Activated gamma-delta T cell treated with anti-CD3 and anti-CD28 coated beads, Interleukin-2, amount 50 U/mL, for 16 hours (primary cell): ENCODE data around the gene TBC1D12.
"Not testable (repeated sequence)": the region's sequence is repeated elsewhere in the genome, so short reads cannot be mapped to it uniquely, and the experiment has no call there.

Experiments used
- DNase-seq: peaks from one replicate; pipeline ENCODE4 v3.0.0-alpha.2; 2020; ENCODE audit warnings: low read depth

Gene TBC1D12

GRCh38 chr10:94456942-94457341 lies 54.6 kb downstream of the TBC1D12 start:
- no peak for DNase-seq

GRCh38 chr10:94459385-94459784 lies 57.0 kb downstream of the TBC1D12 start:
- no peak for DNase-seq

- no peak for DNase-seq
Measured at GRCh38 chr10:94461503-94461902, 59.2 kb downstream of the TBC1D12 start.

GRCh38 chr10:94462130-94462529 lies 59.8 kb downstream of the TBC1D12 start:
- no peak for DNase-seq

GRCh38 chr10:94465684-94466083 lies 63.3 kb downstream of the TBC1D12 start:
- no peak for DNase-seq

- DNase-seq, result no peak
Measured at GRCh38 chr10:94481410-94481809, 79.1 kb downstream of the TBC1D12 start.

- DNase-seq, result no peak
Measured at GRCh38 chr10:94483970-94484369, 81.6 kb downstream of the TBC1D12 start.

GRCh38 chr10:94485094-94485493 lies 82.8 kb downstream of the TBC1D12 start:
- no peak for DNase-seq

GRCh38 chr10:94487575-94487974 lies 85.2 kb downstream of the TBC1D12 start:
- DNase-seq, result no peak

- no peak for DNase-seq
Measured at GRCh38 chr10:94489107-94489506, 86.8 kb downstream of the TBC1D12 start.

GRCh38 chr10:94489976-94490788 lies 87.8 kb downstream of the TBC1D12 start:
- no peak for DNase-seq

- DNase-seq, result no peak
Measured at GRCh38 chr10:94490789-94491039, 88.4 kb downstream of the TBC1D12 start.

GRCh38 chr10:94493463-94493862 lies 91.1 kb downstream of the TBC1D12 start:
- no peak for DNase-seq

- no peak for DNase-seq
Measured at GRCh38 chr10:94496010-94496409, 93.7 kb downstream of the TBC1D12 start.

GRCh38 chr10:94496646-94497045 lies 94.3 kb downstream of the TBC1D12 start:
- no peak for DNase-seq

- DNase-seq, result no peak
Measured at GRCh38 chr10:94500063-94500462, 97.7 kb downstream of the TBC1D12 start.

- no peak for DNase-seq
Measured at GRCh38 chr10:94521276-94522250, 119.2 kb downstream of the TBC1D12 start.

- DNase-seq, result no peak
Measured at GRCh38 chr10:94524146-94524545, 121.8 kb downstream of the TBC1D12 start.

- DNase-seq, result no peak
Measured at GRCh38 chr10:94524711-94525110, 122.4 kb downstream of the TBC1D12 start.

GRCh38 chr10:94531550-94531949 lies 129.2 kb downstream of the TBC1D12 start:
- not testable (repeated sequence) for DNase-seq

GRCh38 chr10:94533027-94533426 lies 130.7 kb downstream of the TBC1D12 start:
- no peak for DNase-seq

- DNase-seq, result not testable (repeated sequence)
Measured at GRCh38 chr10:94542282-94542681, 139.9 kb downstream of the TBC1D12 start.

GRCh38 chr10:94545391-94546048 lies 143.2 kb downstream of the TBC1D12 start, which contains the start of gene HELLS:
TSS of gene HELLS (plus strand) at chr10:94545788. CDS start at chr10:94545922, 134 bp downstream.
- DNase-seq, result peak; percentile 44
